Activated naive CD8-positive, alpha-beta T cell treated with anti-CD3 and anti-CD28 coated beads, Interleukin-2, amount 10 ng/mL, durations not matched to agents 7 days and 5 days (primary cell): ENCODE measurements around the gene PNMT. TPM values are rescaled to one million over a fixed set of nuclear protein-coding genes. Genes with fewer than 3 reads are reported as not detected.

Experiments
- ATAC-seq: fragments of 150-1000 bp; cut with Tn5 transposase; one replicate; pipeline ENCODE4 v1.10.0; 2021; ENCODE audit warnings: low read depth, moderate library complexity
- POLR2A ChIA-PET: fragments of 350-600 bp; sonication (Branson Sonifier 250); formaldehyde crosslinking; loops from one replicate; lab custom pipeline; 2021; ENCODE audit warnings: antibody characterized with exemption; lab: Charles Lee
- DNase-seq: peaks from one replicate; pipeline ENCODE4 v3.0.0; 2021
- H3K27ac Mint-ChIP-seq: one replicate; pipeline ENCODE4 v1.8.0; 2022; ENCODE audit warnings: mild to moderate bottlenecking, mixed read lengths
- H3K27me3 Mint-ChIP-seq: one replicate; pipeline ENCODE4 v1.8.0; 2022; ENCODE audit warnings: mild to moderate bottlenecking, moderate library complexity, mixed read lengths
- H3K36me3 Mint-ChIP-seq: one replicate; pipeline ENCODE4 v1.8.0; 2021; ENCODE audit warnings: mild to moderate bottlenecking, mixed read lengths
- H3K4me1 Mint-ChIP-seq: one replicate; pipeline ENCODE4 v1.8.0; 2021; ENCODE audit warnings: mixed read lengths
- H3K4me3 Mint-ChIP-seq: one replicate; pipeline ENCODE4 v1.8.0; 2022; ENCODE audit warnings: mild to moderate bottlenecking, moderate library complexity, mixed read lengths
- H3K9me3 Mint-ChIP-seq: one replicate; pipeline ENCODE4 v1.8.0; 2021; ENCODE audit warnings: mixed read lengths
- total RNA-seq, 2 experiments: library from RNA; stranded (reverse); gene quantifications; one replicate each; pipeline ENCODE4 v1.2.3, GENCODE V29; 2021

PNMT gene
- total RNA-seq, 2 experiments from 2014 or later: not detected

GRCh38 chr17:39673335-39674081, 5.3 kb downstream of the PNMT start:
- Mint-ChIP-seq H3K27ac (peak overlapping the region; percentile 25), H3K4me3 (no peak overlapping the region), H3K36me3 (no peaks in the 10 kb centered on the region), H3K27me3 (peaks cover 11% of the 10 kb centered on the region), H3K4me1 (peaks cover 32% of the 10 kb centered on the region), H3K9me3 (no peaks in the 10 kb centered on the region)
- DNase-seq (no peak), ATAC-seq (no peak)
- POLR2A ChIA-PET: interaction anchor here (0.6 to 6.7 kb wide), 2 partner anchors 15 to 238 kb away, joined by 3 to 46 read pairs; partner anchors contain the start of gene PGAP3

GRCh38 chr17:39674179-39674578, 5.9 kb downstream of the PNMT start:
- Mint-ChIP-seq H3K9me3 (no peaks in the 10 kb centered on the region), H3K4me1 (peaks cover 33% of the 10 kb centered on the region), H3K36me3 (no peaks in the 10 kb centered on the region), H3K27ac (no peak overlapping the region), H3K4me3 (no peak overlapping the region), H3K27me3 (peaks cover 8% of the 10 kb centered on the region)
- no peak for DNase-seq
- POLR2A ChIA-PET: interaction anchor here (2.0 to 6.7 kb wide), 2 partner anchors 14 to 56 kb away, joined by 7 to 46 read pairs; partner anchors contain the start of genes MIEN1 and PGAP3
- no peak for ATAC-seq

DNA sequence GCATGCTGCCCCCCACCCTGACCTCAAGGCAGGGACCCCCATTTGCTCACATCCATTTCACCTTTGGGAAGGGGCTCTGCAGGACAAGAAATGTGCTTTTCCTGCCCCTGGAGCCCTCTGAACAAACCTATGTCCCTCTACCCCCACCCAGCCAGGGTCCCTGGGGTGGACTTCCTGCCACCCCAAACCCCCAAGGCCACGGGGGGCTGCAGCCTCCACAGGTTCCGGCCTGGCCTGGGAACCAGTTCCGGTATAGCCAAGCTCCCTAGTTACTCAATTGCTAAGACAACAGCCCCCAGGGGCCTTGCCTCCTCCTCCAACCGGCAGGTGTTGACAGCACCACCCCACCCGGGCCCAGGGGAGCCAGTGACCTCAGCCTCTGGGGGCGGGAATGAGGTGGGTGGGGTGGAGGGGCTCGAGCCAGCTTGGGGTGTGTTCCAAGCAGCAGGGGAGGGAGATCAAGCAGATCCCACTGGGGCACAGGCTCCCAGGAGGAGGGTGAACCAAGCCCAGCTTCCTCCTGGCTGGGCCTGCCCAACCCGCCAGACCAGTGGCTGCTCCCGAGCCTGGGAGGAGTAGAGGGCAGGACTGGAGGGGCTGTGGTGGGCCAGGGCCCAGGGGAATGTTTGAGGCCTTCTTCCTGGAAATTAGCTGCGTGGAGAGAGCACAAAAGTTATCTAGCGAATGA, 6.6 kb downstream of the PNMT start:
- Mint-ChIP-seq H3K36me3 (no peaks in the 10 kb centered on the region), H3K9me3 (no peaks in the 10 kb centered on the region), H3K27me3 (peaks cover 7% of the 10 kb centered on the region), H3K27ac (peak overlapping the region; percentile 76), H3K4me3 (no peak overlapping the region), H3K4me1 (peaks cover 38% of the 10 kb centered on the region)
- POLR2A ChIA-PET: interaction anchor here (2.0 to 6.7 kb wide), 2 partner anchors 13 to 55 kb away, joined by 7 to 46 read pairs; partner anchors contain the start of genes MIEN1 and PGAP3
- DNase-seq: no peak
- ATAC-seq: no peak

GRCh38 chr17:39675390-39676082, 7.3 kb downstream of the PNMT start:
- H3K4me1 Mint-ChIP-seq: peaks cover 45% of the 10 kb centered on the region
- ATAC-seq: no peak
- no peaks in the 10 kb centered on the region for H3K36me3 Mint-ChIP-seq
- peaks cover 7% of the 10 kb centered on the region for H3K27me3 Mint-ChIP-seq
- H3K27ac Mint-ChIP-seq: peak overlapping the region; percentile 81
- DNase-seq: no peak
- POLR2A ChIA-PET: interaction anchor here (1.0 to 6.7 kb wide), 3 partner anchors 9 to 55 kb away, joined by 3 to 46 read pairs (median 7); partner anchors contain the start of genes MIEN1 and PGAP3
- H3K4me3 Mint-ChIP-seq: no peak overlapping the region
- no peaks in the 10 kb centered on the region for H3K9me3 Mint-ChIP-seq

DNA sequence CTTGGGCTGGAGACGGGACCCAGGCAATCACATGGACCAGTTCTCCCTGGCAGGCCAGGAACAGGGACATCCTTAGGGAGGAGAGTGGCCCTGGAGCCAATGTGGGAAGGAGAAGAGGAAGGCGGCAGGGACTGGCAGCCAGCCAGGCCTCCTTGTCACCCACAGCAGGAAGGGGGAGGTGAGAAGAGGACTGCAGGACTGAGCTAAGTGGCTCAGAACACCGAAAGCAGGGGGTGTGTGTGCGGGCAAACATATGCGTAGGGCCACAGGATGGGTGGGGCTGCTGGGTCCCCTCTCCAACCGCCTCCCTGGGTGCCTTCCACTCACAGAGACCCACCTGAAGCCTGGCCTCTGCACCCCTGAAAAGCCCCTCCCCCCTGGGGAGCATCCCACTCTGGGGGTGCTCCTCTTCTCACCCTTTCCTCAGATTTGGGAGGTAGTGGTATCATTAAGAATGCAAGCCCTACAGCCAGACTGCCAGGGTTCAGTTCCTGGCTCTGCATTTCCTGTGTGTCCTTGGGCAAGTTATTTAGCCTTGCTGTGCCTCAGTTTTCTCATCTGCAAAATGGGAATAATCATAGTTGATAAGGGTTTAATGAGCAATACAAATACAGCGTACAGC, 8.1 kb downstream of the PNMT start:
- H3K4me1 Mint-ChIP-seq: peaks cover 46% of the 10 kb centered on the region
- POLR2A ChIA-PET: interaction anchor here (0.8 to 6.7 kb wide), 4 partner anchors 9 to 54 kb away, joined by 3 to 46 read pairs (median 5); partner anchors contain the start of genes MIEN1 and PGAP3
- peak overlapping the region; percentile 81 for H3K27ac Mint-ChIP-seq
- ATAC-seq (peak; percentile 85), DNase-seq (peak; percentile 67)
- H3K36me3 Mint-ChIP-seq: no peaks in the 10 kb centered on the region
- H3K4me3 Mint-ChIP-seq: no peak overlapping the region
- H3K27me3 Mint-ChIP-seq: peaks cover 3% of the 10 kb centered on the region
- no peaks in the 10 kb centered on the region for H3K9me3 Mint-ChIP-seq

DNA sequence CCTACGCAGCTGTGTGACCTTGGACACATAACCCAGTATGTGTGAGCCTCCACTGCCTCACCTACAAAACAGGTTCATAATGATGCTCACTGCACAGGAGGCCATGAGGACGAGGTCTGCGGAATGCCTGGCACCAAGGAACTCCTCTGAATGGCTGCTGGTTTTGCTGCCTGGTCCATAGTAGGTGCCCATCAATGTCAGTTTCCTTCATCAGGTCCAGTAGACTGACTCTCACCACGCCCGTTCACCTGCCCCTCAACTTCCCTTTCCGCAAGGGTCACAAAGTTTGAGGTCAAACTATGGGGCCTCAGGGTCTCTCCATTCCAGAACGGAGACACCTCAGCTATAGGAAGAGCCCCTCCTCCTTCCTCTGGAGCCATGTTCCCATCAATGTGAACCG, 8.8 kb downstream of the PNMT start:
- DNase-seq (no peak), ATAC-seq (no peak)
- peak overlapping the region; percentile 25 for H3K27ac Mint-ChIP-seq
- POLR2A ChIA-PET: interaction anchor here (6.7 kb wide), 1 partner anchor 11 kb away, joined by 46 read pairs; the partner anchor contains the start of gene PGAP3
- peaks cover under 1% of the 10 kb centered on the region for H3K27me3 Mint-ChIP-seq
- H3K9me3 Mint-ChIP-seq: no peaks in the 10 kb centered on the region
- no peak overlapping the region for H3K4me3 Mint-ChIP-seq
- no peaks in the 10 kb centered on the region for H3K36me3 Mint-ChIP-seq
- peaks cover 44% of the 10 kb centered on the region for H3K4me1 Mint-ChIP-seq

- no peak for DNase-seq
- Mint-ChIP-seq H3K36me3 (no peaks in the 10 kb centered on the region), H3K27ac (peak overlapping the region; percentile 94), H3K4me1 (peaks cover 43% of the 10 kb centered on the region), H3K27me3 (no peaks in the 10 kb centered on the region), H3K4me3 (no peak overlapping the region), H3K9me3 (no peaks in the 10 kb centered on the region)
- no peak for ATAC-seq
- POLR2A ChIA-PET: interaction anchor here (6.7 kb wide), 1 partner anchor 11 kb away, joined by 46 read pairs; the partner anchor contains the start of gene PGAP3
These were observed 9.5 kb downstream of the PNMT start for GRCh38 chr17:39677542-39678339.

GRCh38 chr17:39678340-39679116, 10.3 kb downstream of the PNMT start:
- H3K9me3 Mint-ChIP-seq: no peaks in the 10 kb centered on the region
- DNase-seq: no peak
- H3K36me3 Mint-ChIP-seq: peaks cover 2% of the 10 kb centered on the region
- H3K4me1 Mint-ChIP-seq: peaks cover 43% of the 10 kb centered on the region
- no peak overlapping the region for H3K4me3 Mint-ChIP-seq
- H3K27me3 Mint-ChIP-seq: no peaks in the 10 kb centered on the region
- POLR2A ChIA-PET: interaction anchor here (1.4 to 6.7 kb wide), 2 partner anchors 10 to 51 kb away, joined by 5 to 46 read pairs; partner anchors contain the start of genes MIEN1 and PGAP3
- H3K27ac Mint-ChIP-seq: peak overlapping the region; percentile 94
- no peak for ATAC-seq

DNA sequence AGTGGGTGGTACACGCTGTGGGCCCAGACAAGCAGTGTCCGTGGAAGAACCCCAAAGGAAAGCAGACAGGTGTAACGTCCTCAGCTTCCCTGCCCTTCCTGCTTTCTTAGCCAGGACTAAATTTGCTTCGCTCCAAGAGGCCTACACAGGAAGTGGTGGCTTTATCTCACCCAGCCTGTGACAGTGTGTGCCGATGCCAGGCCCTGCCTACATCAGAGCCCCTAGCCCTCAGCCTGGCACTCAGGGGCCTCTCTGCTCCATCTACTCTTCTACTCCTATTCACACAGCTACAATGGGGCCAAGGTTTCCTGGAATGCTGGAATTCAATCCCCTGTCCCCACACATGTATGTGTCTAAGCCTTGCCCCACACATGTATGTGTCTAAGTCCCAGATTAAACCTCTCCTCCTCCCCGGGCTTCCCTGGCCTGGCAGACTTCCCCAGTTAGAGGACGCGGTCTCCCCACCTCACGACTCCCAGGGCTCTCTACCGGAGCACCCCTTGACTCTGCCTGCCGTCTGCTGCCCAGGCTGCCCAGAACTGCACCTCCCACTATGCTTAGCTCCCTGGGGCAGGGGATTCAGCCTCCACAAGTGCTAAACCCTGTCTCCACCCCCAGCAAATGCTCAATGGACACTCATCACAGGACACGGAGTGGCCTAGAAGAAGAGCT, 11.4 kb downstream of the PNMT start:
- Mint-ChIP-seq H3K4me3 (peak overlapping the region; percentile 60), H3K27ac (peak overlapping the region; percentile 94)
- POLR2A ChIA-PET: interaction anchor here (0.9 to 6.7 kb wide), 3 partner anchors 9 to 460 kb away, joined by 3 to 46 read pairs (median 5); partner anchors contain the start of genes CASC3, MIEN1 and PGAP3

DNA sequence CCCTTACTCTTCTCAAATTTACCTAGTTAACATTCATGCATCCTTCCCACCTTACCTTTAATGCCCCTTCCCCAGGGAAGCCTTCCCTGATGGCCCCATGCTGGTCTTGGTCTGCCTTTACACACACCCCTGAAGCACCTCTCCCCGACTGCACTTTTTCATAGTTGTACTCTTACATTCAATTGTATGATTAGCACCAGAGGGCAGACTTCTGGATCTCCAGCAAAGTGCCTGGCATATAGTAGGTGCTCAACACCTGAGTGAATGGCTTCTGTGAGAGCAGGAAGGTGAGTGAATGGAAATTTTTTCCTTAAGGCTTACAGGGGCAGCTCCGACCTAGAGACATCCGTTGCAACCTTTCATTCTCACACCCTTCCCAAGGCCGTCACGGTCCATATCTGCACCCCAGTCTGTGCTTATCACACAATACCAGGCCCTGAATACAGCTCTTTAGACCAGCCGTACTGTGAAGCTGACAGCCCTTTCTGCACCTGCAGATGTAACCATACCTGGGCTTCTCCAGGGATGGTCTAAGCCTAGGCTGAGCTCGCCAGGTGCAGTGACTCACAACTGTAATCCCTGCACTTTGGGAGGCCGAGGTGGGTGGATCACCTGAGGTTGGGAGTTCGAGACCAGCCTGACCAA, 15.2 kb downstream of the PNMT start:
- Mint-ChIP-seq H3K4me3 (no peak overlapping the region), H3K4me1 (peaks cover 25% of the 10 kb centered on the region), H3K36me3 (peaks cover 7% of the 10 kb centered on the region), H3K9me3 (no peaks in the 10 kb centered on the region), H3K27me3 (no peaks in the 10 kb centered on the region), H3K27ac (no peak overlapping the region)
- POLR2A ChIA-PET: no interaction called here
- ATAC-seq: no peak
- no peak for DNase-seq

More for the DNA sequence above, 11.4 kb downstream of the PNMT start:
- Mint-ChIP-seq H3K36me3 (peaks cover 3% of the 10 kb centered on the region), H3K27me3 (no peaks in the 10 kb centered on the region), H3K4me1 (peaks cover 43% of the 10 kb centered on the region), H3K9me3 (no peaks in the 10 kb centered on the region)
- peak; percentile 56 for DNase-seq
- ATAC-seq: peak; percentile 68
